Muscle of leg (tissue), 11 donors: Measurements from ENCODE around the gene TMEM60. TPM values are rescaled to one million over a fixed set of nuclear protein-coding genes. Genes with fewer than 3 reads are reported as not detected.
A peak's percentile ranks its signal among the peaks of the same experiment; 100 is the strongest.

ENCODE experiments used
- DNase-seq: peaks from one replicate; pipeline ENCODE4 v3.0.0; 2013
- H3K27ac ChIP-seq: one replicate; pipeline ENCODE4 v1.5.1; 2013; ENCODE audit warnings: mild to moderate bottlenecking, low read length, control low read depth
- H3K27me3 ChIP-seq: one replicate; pipeline ENCODE4 v1.6.1; 2013; ENCODE audit warnings: low read length; ENCODE audit not compliant: control insufficient read depth, insufficient read depth
- H3K36me3 ChIP-seq: one replicate; pipeline ENCODE4 v1.6.1; 2013; ENCODE audit warnings: low read length; ENCODE audit not compliant: control insufficient read depth, insufficient read depth
- H3K4me1 ChIP-seq: one replicate; pipeline ENCODE4 v1.6.1; 2013; ENCODE audit warnings: low read length; ENCODE audit not compliant: control insufficient read depth, insufficient read depth
- H3K4me3 ChIP-seq: one replicate; pipeline ENCODE4 v1.5.1; 2013; ENCODE audit warnings: low read length, control low read depth
- H3K9me3 ChIP-seq: replicated peaks from 2 replicates; pipeline ENCODE4 v1.6.1; 2013; ENCODE audit warnings: low read depth, low read length; ENCODE audit not compliant: control insufficient read depth
- WGBS: methylation state at CpG from one replicate; pipeline ENCODE4 v1.1.5; 2013; ENCODE audit warnings: missing lambda C conversion rate; ENCODE audit not compliant: insufficient coverage; 5-methylcytosine and 5-hydroxymethylcytosine counted together
- polyA plus RNA-seq, 8 donors: library from polyadenylated mRNA; unstranded; fragments of 120-200 nt; gene quantifications; one replicate each; pipeline versions ENCODE4 v1.2.1 to v1.2.3, GENCODE V29; 2013; ENCODE audit warnings: inconsistent platforms in 1 of 8, low replicate concordance in 1 of 8; ENCODE audit not compliant: insufficient read length in 8 of 8, insufficient read depth in 1 of 8
- total RNA-seq: library from RNA; stranded (reverse); fragments of 120-200 nt; gene quantifications from one replicate; pipeline ENCODE4 v1.2.4, GENCODE V29; 2013

TMEM60 gene
- total and polyA plus RNA-seq, 9 donors, result 10.5 to 14.7 (median 11.8) TPM

GRCh38 chr7:77760809-77761453 is 37.3 kb downstream of the TMEM60 start:
- H3K27ac ChIP-seq, result no peak overlapping the region
- no peaks in the 10 kb centered on the region for H3K9me3 ChIP-seq
- H3K36me3 ChIP-seq, result peaks cover under 1% of the 10 kb centered on the region
- WGBS, result no CpG with 5 or more reads among the region's 10 CpGs
- no peaks in the 10 kb centered on the region for H3K4me1 ChIP-seq
- no peak overlapping the region for H3K4me3 ChIP-seq
- no peaks in the 10 kb centered on the region for H3K27me3 ChIP-seq
- DNase-seq, result no peak

- peak; percentile 80 for DNase-seq
- Histone ChIP-seq H3K27me3 (no peaks in the 10 kb centered on the region), H3K9me3 (no peaks in the 10 kb centered on the region), H3K4me3 (no peak overlapping the region), H3K36me3 (no peaks in the 10 kb centered on the region), H3K4me1 (no peaks in the 10 kb centered on the region), H3K27ac (no peak overlapping the region)
- no CpG with 5 or more reads among the region's 3 CpGs for WGBS
Measured at GRCh38 chr7:77759294-77759889, 38.8 kb downstream of the TMEM60 start.

- Histone ChIP-seq H3K4me3 (no peak overlapping the region), H3K9me3 (no peaks in the 10 kb centered on the region), H3K36me3 (no peaks in the 10 kb centered on the region), H3K27ac (no peak overlapping the region), H3K27me3 (no peaks in the 10 kb centered on the region), H3K4me1 (no peaks in the 10 kb centered on the region)
- WGBS, result no CpG with 5 or more reads among the region's 1 CpG
- no peak for DNase-seq
Measured at GRCh38 chr7:77757589-77757988, 40.6 kb downstream of the TMEM60 start.

- Histone ChIP-seq H3K36me3 (peaks cover 8% of the 10 kb centered on the region), H3K4me1 (no peaks in the 10 kb centered on the region), H3K4me3 (no peak overlapping the region), H3K27ac (no peak overlapping the region), H3K27me3 (no peaks in the 10 kb centered on the region), H3K9me3 (no peaks in the 10 kb centered on the region)
- WGBS, result 80% methylated on average over 1 of the region's 1 CpG
- DNase-seq, result no peak
Measured at GRCh38 chr7:77753173-77753572, 45.1 kb downstream of the TMEM60 start.

GRCh38 chr7:77752016-77752415 is 46.2 kb downstream of the TMEM60 start:
- 75% methylated on average over 1 of the region's 2 CpGs for WGBS
- no peaks in the 10 kb centered on the region for H3K4me1 ChIP-seq
- H3K27ac ChIP-seq, result no peak overlapping the region
- peak; percentile 51 for DNase-seq
- no peak overlapping the region for H3K4me3 ChIP-seq
- no peaks in the 10 kb centered on the region for H3K27me3 ChIP-seq
- H3K9me3 ChIP-seq, result no peaks in the 10 kb centered on the region
- peaks cover 8% of the 10 kb centered on the region for H3K36me3 ChIP-seq

GRCh38 chr7:77747718-77748117 is 50.5 kb downstream of the TMEM60 start:
- Histone ChIP-seq H3K27me3 (no peaks in the 10 kb centered on the region), H3K4me1 (no peaks in the 10 kb centered on the region), H3K36me3 (peaks cover 11% of the 10 kb centered on the region), H3K4me3 (no peak overlapping the region), H3K9me3 (no peaks in the 10 kb centered on the region), H3K27ac (no peak overlapping the region)
- DNase-seq, result no peak
- 86% methylated on average over 1 of the region's 1 CpG for WGBS

- H3K27ac ChIP-seq, result no peak overlapping the region
- no peak for DNase-seq
- no peaks in the 10 kb centered on the region for H3K4me1 ChIP-seq
- peaks cover 14% of the 10 kb centered on the region for H3K36me3 ChIP-seq
- 100% methylated on average over 2 of the region's 2 CpGs for WGBS
- no peak overlapping the region for H3K4me3 ChIP-seq
- H3K27me3 ChIP-seq, result no peaks in the 10 kb centered on the region
- H3K9me3 ChIP-seq, result no peaks in the 10 kb centered on the region
Measured at GRCh38 chr7:77747178-77747577, 51.1 kb downstream of the TMEM60 start.

GRCh38 chr7:77746824-77747165 is 51.4 kb downstream of the TMEM60 start:
- Histone ChIP-seq H3K4me3 (no peak overlapping the region), H3K36me3 (peaks cover 12% of the 10 kb centered on the region), H3K27ac (no peak overlapping the region), H3K4me1 (no peaks in the 10 kb centered on the region), H3K9me3 (no peaks in the 10 kb centered on the region), H3K27me3 (no peaks in the 10 kb centered on the region)
- DNase-seq, result no peak
- no CpG with 5 or more reads among the region's 2 CpGs for WGBS

GRCh38 chr7:77746164-77746823 is 51.9 kb downstream of the TMEM60 start:
- 100% methylated on average over 3 of the region's 6 CpGs for WGBS

GRCh38 chr7:77745746-77746145 is 52.5 kb downstream of the TMEM60 start:
- 92% methylated on average over 3 of the region's 4 CpGs for WGBS
- H3K27me3 ChIP-seq, result no peaks in the 10 kb centered on the region
- H3K27ac ChIP-seq, result no peak overlapping the region
- DNase-seq, result no peak
- no peaks in the 10 kb centered on the region for H3K4me1 ChIP-seq
- H3K9me3 ChIP-seq, result no peaks in the 10 kb centered on the region
- H3K4me3 ChIP-seq, result no peak overlapping the region
- peaks cover 11% of the 10 kb centered on the region for H3K36me3 ChIP-seq

More at GRCh38 chr7:77746164-77746823, 51.9 kb downstream of the TMEM60 start:
- Histone ChIP-seq H3K27ac (no peak overlapping the region), H3K36me3 (peaks cover 11% of the 10 kb centered on the region), H3K4me3 (no peak overlapping the region), H3K27me3 (no peaks in the 10 kb centered on the region), H3K4me1 (no peaks in the 10 kb centered on the region), H3K9me3 (no peaks in the 10 kb centered on the region)
- DNase-seq, result no peak
